Tibial nerve (tissue), 4 donors: ENCODE results near the gene SYNGAP1. TPM values are rescaled to one million over a fixed set of nuclear protein-coding genes. Genes with fewer than 3 reads are reported as not detected.

Experiments
- DNase-seq, 2 donors: peaks; one replicate each; pipeline ENCODE4 v3.0.0-alpha.2; 2019; ENCODE audit warnings: low spot score in 2 of 2
- H3K27ac ChIP-seq, 4 donors: fragments of 200-600 bp; sonication (generic) in 3 of 4; one replicate each; pipeline ENCODE4 v1.5.1; 2017 to 2019; ENCODE audit warnings: mild to moderate bottlenecking in 1 of 4
- H3K27me3 ChIP-seq, 2 donors: fragments of 200-600 bp; sonication (generic) in 1 of 2; one replicate each; pipeline versions ENCODE4 v1.5.1 to v1.6.0; 2017 to 2019
- H3K36me3 ChIP-seq, 3 donors: fragments of 200-600 bp; sonication (generic); one replicate each; pipeline ENCODE4 v1.5.1; 2018 to 2019
- H3K4me1 ChIP-seq, 4 donors: fragments of 200-600 bp; sonication (generic) in 3 of 4; one replicate each; pipeline ENCODE4 v1.5.1; 2017 to 2019
- H3K4me3 ChIP-seq, 4 donors: fragments of 200-600 bp; sonication (generic) in 3 of 4; one replicate each; pipeline ENCODE4 v1.5.1; 2017 to 2019; ENCODE audit warnings: mild to moderate bottlenecking in 1 of 4, moderate library complexity in 1 of 4
- H3K9me3 ChIP-seq, 4 donors: fragments of 200-600 bp; sonication (generic) in 3 of 4; one replicate each; pipeline ENCODE4 v1.5.1; 2017 to 2019
- EP300 ChIP-seq, 2 donors: sonication (generic); formaldehyde crosslinking; IDR thresholded peaks; one replicate each; pipeline ENCODE4 v1.6.1; 2017; ENCODE audit warnings: antibody characterized with exemption in 2 of 2, mild to moderate bottlenecking in 1 of 2
- POLR2A ChIP-seq, 2 donors: fragments of 450-650 bp; IDR thresholded peaks; one replicate each; pipeline ENCODE4 v1.6.1; 2017; ENCODE audit warnings: antibody characterized with exemption in 2 of 2, mild to moderate bottlenecking in 2 of 2, moderate library complexity in 2 of 2
- WGBS, 2 donors: methylation state at CpG; one replicate each; pipeline ENCODE4 v1.1.5; 2018; 5-methylcytosine and 5-hydroxymethylcytosine counted together
- total RNA-seq, 4 donors: library from RNA; depleted of rRNA; stranded (reverse); fragments of >200 nt; gene quantifications; one replicate each; pipeline ENCODE4 v1.1.0, GENCODE V29; 2016
- TF ChIP-seq, protein P1 (sequence below), 5 experiments: fragments of 200-600 bp in 3 of 5; fragments of 450-650 bp in 2 of 5; sonication (generic) in 3 of 5; IDR thresholded peaks; one replicate each; pipeline ENCODE4 v1.5.1; 2016 to 2019; ENCODE audit warnings: antibody characterized with exemption in 5 of 5, mild to moderate bottlenecking in 3 of 5, moderate library complexity in 2 of 5

SYNGAP1 gene
- total RNA-seq, 4 donors from 2014 or later: 13.0 to 29.7 (median 19.2) TPM

DNA sequence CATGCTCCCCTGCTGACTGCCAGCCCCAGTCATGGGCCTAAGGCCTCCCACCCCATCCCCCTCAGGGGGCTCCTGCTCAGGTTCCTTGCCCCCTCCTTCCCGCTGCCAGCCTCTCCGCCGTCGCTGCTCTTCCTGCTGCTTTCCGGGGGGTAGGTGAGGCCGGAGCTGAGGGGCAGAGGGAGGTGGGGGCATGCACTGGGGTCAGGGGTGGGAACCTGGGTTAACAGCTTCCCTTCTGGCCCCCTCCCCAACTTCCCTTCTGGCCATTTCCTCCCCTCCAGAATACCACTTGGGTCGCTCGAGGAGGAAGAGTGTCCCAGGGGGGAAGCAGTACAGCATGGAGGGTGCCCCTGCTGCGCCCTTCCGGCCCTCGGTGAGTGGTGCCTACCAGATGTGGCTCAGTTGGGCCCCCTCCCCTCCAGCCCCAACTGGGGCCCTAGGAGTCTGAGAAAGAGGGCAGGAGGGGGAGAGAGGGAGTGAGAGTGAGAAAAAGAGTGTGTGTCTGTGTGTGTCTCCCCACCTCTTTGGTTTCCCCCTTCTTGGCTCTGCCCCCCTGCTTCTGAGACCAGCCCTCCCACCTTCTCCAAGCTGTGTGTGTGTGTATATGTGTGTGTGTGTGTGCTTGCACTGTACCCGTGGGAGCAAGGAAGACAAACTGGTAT, 12.1 kb downstream of the SYNGAP1 start:
- Histone ChIP-seq H3K27ac (peak overlapping the region in 1 of 4 donors; percentile 33), H3K9me3 (no peaks in the 10 kb centered on the region), H3K4me1 (peaks cover 0 to 65% (median 29%) of the 10 kb centered on the region in 4 donors), H3K36me3 (peaks cover 0 to 30% (median 8%) of the 10 kb centered on the region in 3 donors), H3K4me3 (no peak overlapping the region), H3K27me3 (no peaks in the 10 kb centered on the region)
- TF ChIP-seq, protein P1, sequence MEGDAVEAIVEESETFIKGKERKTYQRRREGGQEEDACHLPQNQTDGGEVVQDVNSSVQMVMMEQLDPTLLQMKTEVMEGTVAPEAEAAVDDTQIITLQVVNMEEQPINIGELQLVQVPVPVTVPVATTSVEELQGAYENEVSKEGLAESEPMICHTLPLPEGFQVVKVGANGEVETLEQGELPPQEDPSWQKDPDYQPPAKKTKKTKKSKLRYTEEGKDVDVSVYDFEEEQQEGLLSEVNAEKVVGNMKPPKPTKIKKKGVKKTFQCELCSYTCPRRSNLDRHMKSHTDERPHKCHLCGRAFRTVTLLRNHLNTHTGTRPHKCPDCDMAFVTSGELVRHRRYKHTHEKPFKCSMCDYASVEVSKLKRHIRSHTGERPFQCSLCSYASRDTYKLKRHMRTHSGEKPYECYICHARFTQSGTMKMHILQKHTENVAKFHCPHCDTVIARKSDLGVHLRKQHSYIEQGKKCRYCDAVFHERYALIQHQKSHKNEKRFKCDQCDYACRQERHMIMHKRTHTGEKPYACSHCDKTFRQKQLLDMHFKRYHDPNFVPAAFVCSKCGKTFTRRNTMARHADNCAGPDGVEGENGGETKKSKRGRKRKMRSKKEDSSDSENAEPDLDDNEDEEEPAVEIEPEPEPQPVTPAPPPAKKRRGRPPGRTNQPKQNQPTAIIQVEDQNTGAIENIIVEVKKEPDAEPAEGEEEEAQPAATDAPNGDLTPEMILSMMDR (IDR thresholded peaks at IDR 0.05): no peak
- no peak for TF ChIP-seq POLR2A (IDR thresholded peaks at IDR 0.05)
- no peak for TF ChIP-seq EP300 (IDR thresholded peaks at IDR 0.05)
- no peak for DNase-seq
- WGBS, 2 donors: 43 to 54% methylated on average over 12 of the region's 12 CpGs

GRCh38 chr6:33432546-33432945, 12.7 kb downstream of the SYNGAP1 start:
- no peak overlapping the region for H3K27ac ChIP-seq
- DNase-seq: no peak
- no peak for TF ChIP-seq EP300 (IDR thresholded peaks at IDR 0.05)
- TF ChIP-seq POLR2A (IDR thresholded peaks at IDR 0.05): no peak
- TF ChIP-seq, protein P1 (IDR thresholded peaks at IDR 0.05): no peak
- no peaks in the 10 kb centered on the region for H3K27me3 ChIP-seq
- H3K4me3 ChIP-seq: no peak overlapping the region
- H3K36me3 ChIP-seq: peaks cover 1 to 36% (median 8%) of the 10 kb centered on the region in 3 donors
- WGBS, 2 donors: 72 to 74% methylated on average over 10 of the region's 10 CpGs
- H3K9me3 ChIP-seq: no peaks in the 10 kb centered on the region
- H3K4me1 ChIP-seq: peaks cover 0 to 59% (median 24%) of the 10 kb centered on the region in 4 donors

GRCh38 chr6:33433001-33433543, 13.2 kb downstream of the SYNGAP1 start:
- H3K9me3 ChIP-seq: no peaks in the 10 kb centered on the region
- TF ChIP-seq POLR2A (IDR thresholded peaks at IDR 0.05) (no peak), EP300 (IDR thresholded peaks at IDR 0.05) (no peak)
- TF ChIP-seq, protein P1 (IDR thresholded peaks at IDR 0.05): no peak
- DNase-seq: no peak
- no peaks in the 10 kb centered on the region for H3K27me3 ChIP-seq
- no peak overlapping the region for H3K4me3 ChIP-seq
- WGBS, 2 donors: 87 to 88% methylated on average over 1 of the region's 1 CpG
- H3K27ac ChIP-seq: peak overlapping the region in 1 of 4 donors; percentile 39
- H3K36me3 ChIP-seq: peaks cover 4 to 41% (median 8%) of the 10 kb centered on the region in 3 donors
- H3K4me1 ChIP-seq: peaks cover 0 to 58% (median 24%) of the 10 kb centered on the region in 4 donors

DNA sequence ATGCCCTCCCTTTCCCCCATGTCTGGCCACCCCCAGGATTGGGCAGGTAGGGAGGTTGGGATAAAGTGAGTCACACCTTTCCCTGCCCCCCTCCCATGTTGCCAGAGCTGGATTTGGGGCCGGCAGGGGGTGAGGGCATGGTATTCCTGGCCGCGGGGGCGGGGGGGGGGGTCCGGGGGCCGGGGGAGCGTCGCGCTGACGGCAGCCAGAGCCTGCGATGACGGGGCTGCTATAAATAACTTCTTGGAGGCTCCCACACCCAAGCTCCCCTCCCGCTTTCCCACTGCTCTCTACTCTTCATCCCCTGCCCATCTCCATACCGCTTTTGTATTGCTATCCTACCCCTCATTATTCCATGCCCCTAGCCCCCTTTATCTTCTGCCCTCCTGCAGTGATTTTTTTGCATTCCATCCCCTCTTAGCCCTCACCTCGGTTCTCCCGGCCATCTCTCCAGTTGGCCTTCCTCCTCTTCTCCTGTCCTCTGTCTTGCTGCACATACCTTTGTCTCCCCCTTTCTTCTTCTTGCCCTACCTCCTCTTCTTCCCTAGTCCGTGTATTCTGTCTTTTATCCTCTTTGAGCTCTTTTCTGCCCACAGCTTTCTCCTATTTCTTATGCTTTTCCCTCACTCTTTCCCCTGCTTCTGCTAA, 13.8 kb downstream of the SYNGAP1 start:
- Histone ChIP-seq H3K36me3 (peaks cover 4 to 47% (median 8%) of the 10 kb centered on the region in 3 donors), H3K27me3 (no peaks in the 10 kb centered on the region), H3K4me1 (peaks cover 0 to 52% (median 22%) of the 10 kb centered on the region in 4 donors), H3K27ac (peak overlapping the region in 2 of 4 donors; percentile 34 to 42), H3K4me3 (no peak overlapping the region), H3K9me3 (no peaks in the 10 kb centered on the region)
- DNase-seq: no peak
- TF ChIP-seq POLR2A (IDR thresholded peaks at IDR 0.05) (no peak), EP300 (IDR thresholded peaks at IDR 0.05) (no peak)
- TF ChIP-seq, protein P1 (IDR thresholded peaks at IDR 0.05): no peak
- WGBS, 2 donors: 17 to 20% methylated on average over 16 of the region's 17 CpGs

DNA sequence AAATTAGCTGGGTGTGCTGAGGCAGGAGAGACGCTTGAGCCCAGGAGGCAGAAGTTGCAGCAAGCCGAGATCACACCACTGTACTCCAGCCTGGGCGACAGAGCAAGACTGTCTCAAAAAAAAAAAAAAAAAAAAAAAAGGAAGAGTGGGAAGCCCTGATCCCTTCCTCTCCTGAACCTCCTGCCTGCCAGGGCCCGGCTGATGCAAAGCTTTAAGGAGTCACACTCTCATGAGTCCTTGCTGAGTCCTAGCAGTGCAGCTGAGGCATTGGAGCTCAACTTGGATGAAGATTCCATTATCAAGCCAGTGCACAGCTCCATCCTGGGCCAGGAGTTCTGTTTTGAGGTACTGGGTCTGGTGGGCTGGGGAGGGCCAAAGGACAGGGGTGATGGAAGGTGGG, 15.1 kb downstream of the SYNGAP1 start:
- TF ChIP-seq POLR2A (IDR thresholded peaks at IDR 0.05): no peak
- TF ChIP-seq, protein P1 (IDR thresholded peaks at IDR 0.05): no peak
- TF ChIP-seq EP300 (IDR thresholded peaks at IDR 0.05): no peak
- H3K4me3 ChIP-seq: no peak overlapping the region
- no peaks in the 10 kb centered on the region for H3K27me3 ChIP-seq
- H3K36me3 ChIP-seq: peaks cover 4 to 57% (median 8%) of the 10 kb centered on the region in 3 donors
- H3K27ac ChIP-seq: no peak overlapping the region
- 78 to 89% methylated on average over 4 of the region's 4 CpGs for WGBS, 2 donors
- H3K4me1 ChIP-seq: peaks cover 0 to 39% (median 18%) of the 10 kb centered on the region in 4 donors
- H3K9me3 ChIP-seq: no peaks in the 10 kb centered on the region
- DNase-seq: no peak
